ENCODE data around the gene CLSTN2. TPM values are rescaled to one million over a fixed set of nuclear protein-coding genes. Genes with fewer than 3 reads are reported as not detected.
A peak's percentile ranks its signal among the peaks of the same experiment; 100 is the strongest.

Gene CLSTN2
- total RNA-seq, 4 donors from 2014 or later = 13.4 to 21.3 (median 19.4) TPM

GRCh38 chr3:140225996-140226395 is 291.0 kb downstream of the CLSTN2 start:
- Histone ChIP-seq H3K4me3 (no peak overlapping the region), H3K9me3 (peaks cover 0 to 16% (median 0%) of the 10 kb centered on the region in 4 donors), H3K4me1 (no peaks in the 10 kb centered on the region), H3K27me3 (no peaks in the 10 kb centered on the region), H3K27ac (no peak overlapping the region), H3K36me3 (no peaks in the 10 kb centered on the region)
- TF ChIP-seq POLR2A (IDR thresholded peaks at IDR 0.05) (no peak), CTCF (IDR thresholded peaks at IDR 0.05) (no peak), EP300 (IDR thresholded peaks at IDR 0.05) (no peak)
- no peak for DNase-seq (ENCODE audit: low spot score in 2 of 2)

- no peak for DNase-seq (ENCODE audit: low spot score in 2 of 2)
- WGBS, 2 donors = 70 to 85% methylated on average over 1 of the region's 1 CpG
- Histone ChIP-seq H3K4me3 (no peak overlapping the region), H3K36me3 (no peaks in the 10 kb centered on the region), H3K27ac (no peak overlapping the region), H3K9me3 (peaks cover 0 to 16% (median 4%) of the 10 kb centered on the region in 4 donors), H3K4me1 (no peaks in the 10 kb centered on the region), H3K27me3 (no peaks in the 10 kb centered on the region)
- no peak for TF ChIP-seq POLR2A (IDR thresholded peaks at IDR 0.05)
- no peak for TF ChIP-seq EP300 (IDR thresholded peaks at IDR 0.05)
- no peak for TF ChIP-seq CTCF (IDR thresholded peaks at IDR 0.05)
Measured at GRCh38 chr3:140233702-140234101, 298.7 kb downstream of the CLSTN2 start.

DNA sequence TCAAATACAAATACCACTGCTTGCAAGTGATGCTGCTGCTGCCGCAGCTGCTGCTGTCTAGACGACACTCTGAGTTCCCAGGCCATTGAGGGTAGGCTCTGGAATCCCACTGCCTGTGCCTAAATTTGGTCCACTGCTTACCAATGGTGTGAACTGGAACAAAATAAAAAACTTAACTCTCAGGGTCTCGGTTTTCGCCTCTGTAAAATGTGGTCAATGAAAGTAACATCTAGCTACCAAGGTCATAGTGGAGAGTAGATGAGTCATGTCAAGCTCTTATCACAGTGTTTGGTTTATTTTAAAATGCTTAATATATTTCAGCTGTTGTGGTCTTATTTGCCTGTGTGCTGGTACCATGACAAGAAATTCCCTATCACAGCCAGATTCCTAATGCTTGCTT is 299.3 kb downstream of the CLSTN2 start:
- Histone ChIP-seq H3K4me1 (peaks cover 0 to under 1% (median 0%) of the 10 kb centered on the region in 4 donors), H3K27ac (no peak overlapping the region)

DNA sequence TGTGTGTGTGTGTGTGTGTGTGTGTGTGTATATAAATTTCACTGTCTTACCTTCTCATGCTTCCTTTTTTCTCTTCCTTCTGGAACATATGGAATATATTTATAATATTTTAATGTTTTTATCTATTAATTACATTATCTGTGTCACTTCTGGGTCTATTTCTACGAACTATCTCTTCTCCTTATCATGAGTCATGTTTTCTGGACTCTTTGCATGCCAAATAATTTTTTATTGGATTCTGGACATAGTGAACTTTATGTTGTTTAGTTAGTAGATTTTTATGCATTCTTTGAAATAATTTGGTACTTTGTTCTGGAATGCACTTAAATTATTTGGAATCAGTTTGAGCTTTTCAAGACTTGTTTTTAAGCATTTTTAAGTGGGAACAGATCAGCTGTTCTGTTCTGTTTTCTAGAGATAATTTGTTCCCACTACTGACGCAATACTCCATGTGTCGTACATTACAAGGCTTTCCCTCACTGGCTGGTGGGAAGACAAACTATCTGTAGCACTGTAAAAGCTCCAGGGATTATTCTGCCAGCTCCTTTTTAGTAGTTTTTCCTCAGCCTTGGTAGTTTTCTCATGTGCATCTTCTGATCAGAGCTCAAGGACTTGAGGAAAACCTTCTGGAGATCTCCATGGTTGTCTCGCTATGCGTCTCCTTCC is 302.0 kb downstream of the CLSTN2 start:
- Histone ChIP-seq H3K36me3 (no peaks in the 10 kb centered on the region), H3K4me3 (no peak overlapping the region), H3K4me1 (peaks cover 0 to 4% (median 0%) of the 10 kb centered on the region in 4 donors), H3K9me3 (peaks cover 0 to 12% (median 4%) of the 10 kb centered on the region in 4 donors), H3K27ac (peak overlapping the region in 1 of 4 donors; percentile 34), H3K27me3 (no peaks in the 10 kb centered on the region)
- no peak for DNase-seq (ENCODE audit: low spot score in 2 of 2)
- 71 to 82% methylated on average over 5 of the region's 5 CpGs for WGBS, 2 donors
- TF ChIP-seq CTCF (IDR thresholded peaks at IDR 0.05) = no peak
- no peak for TF ChIP-seq POLR2A (IDR thresholded peaks at IDR 0.05)
- TF ChIP-seq EP300 (IDR thresholded peaks at IDR 0.05) = no peak

More for the DNA sequence above, 299.3 kb downstream of the CLSTN2 start:
- TF ChIP-seq EP300 (IDR thresholded peaks at IDR 0.05) = no peak
- TF ChIP-seq POLR2A (IDR thresholded peaks at IDR 0.05) = no peak
- TF ChIP-seq CTCF (IDR thresholded peaks at IDR 0.05) = no peak
- Histone ChIP-seq H3K4me3 (no peak overlapping the region), H3K36me3 (no peaks in the 10 kb centered on the region), H3K27me3 (no peaks in the 10 kb centered on the region), H3K9me3 (peaks cover 0 to 12% (median 4%) of the 10 kb centered on the region in 4 donors)
- 86 to 89% methylated on average over 4 of the region's 4 CpGs for WGBS, 2 donors
- DNase-seq (ENCODE audit: low spot score in 2 of 2) = no peak

DNA sequence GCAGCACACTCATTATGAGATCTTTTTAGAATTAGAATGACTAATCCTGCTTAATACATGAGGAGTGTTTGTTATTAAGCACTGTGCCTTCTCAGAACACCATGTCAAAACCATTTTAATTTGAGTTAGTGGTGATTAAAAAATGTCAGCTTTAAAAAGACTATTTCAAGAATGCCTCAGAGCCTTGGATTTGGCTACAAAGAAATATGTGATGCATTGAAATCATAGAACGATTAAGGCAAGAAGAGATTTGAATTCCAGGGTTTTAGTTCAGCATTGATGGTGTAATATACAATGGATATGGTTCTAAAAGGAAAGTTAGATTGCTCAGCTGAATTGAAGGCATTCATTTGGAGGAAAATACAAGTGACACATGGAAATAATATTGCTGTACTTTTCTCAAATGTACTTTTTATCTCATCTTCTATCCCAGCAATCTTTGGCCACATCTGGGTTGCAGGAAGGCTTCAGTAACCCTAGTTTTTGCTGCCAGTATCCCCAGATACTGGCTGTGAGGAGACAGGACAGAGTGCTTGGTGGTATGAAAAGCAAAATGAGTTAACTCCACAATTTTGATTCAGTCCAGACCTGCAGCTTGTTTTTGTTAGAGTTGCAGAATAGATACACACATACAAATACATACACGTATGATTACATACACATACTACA is 303.8 kb downstream of the CLSTN2 start:
- 33 to 35% methylated on average over 2 of the region's 2 CpGs for WGBS, 2 donors
- Histone ChIP-seq H3K4me3 (no peak overlapping the region), H3K4me1 (peaks cover 0 to 4% (median 0%) of the 10 kb centered on the region in 4 donors), H3K9me3 (peaks cover 0 to 12% (median 4%) of the 10 kb centered on the region in 4 donors), H3K27me3 (no peaks in the 10 kb centered on the region), H3K27ac (peak overlapping the region in 1 of 4 donors; percentile 56), H3K36me3 (no peaks in the 10 kb centered on the region)
- no peak for TF ChIP-seq CTCF (IDR thresholded peaks at IDR 0.05)
- TF ChIP-seq EP300 (IDR thresholded peaks at IDR 0.05) = no peak
- TF ChIP-seq POLR2A (IDR thresholded peaks at IDR 0.05) = no peak
- no peak for DNase-seq (ENCODE audit: low spot score in 2 of 2)

Measured in tibial nerve (tissue), 4 donors.